Muscle layer of colon (tissue), 2 donors: ENCODE results near the gene TSC22D1.

Source experiments
- H3K27ac ChIP-seq: one replicate; pipeline ENCODE4 v1.7.0; 2013; ENCODE audit warnings: low read depth, mild to moderate bottlenecking, low read length, moderate library complexity
- H3K27me3 ChIP-seq, 2 donors: one replicate each; pipeline ENCODE4 v1.7.0; 2013; ENCODE audit warnings: low read length in 2 of 2, mild to moderate bottlenecking in 2 of 2; ENCODE audit not compliant: insufficient read depth in 2 of 2, control insufficient read depth in 1 of 2
- H3K36me3 ChIP-seq: one replicate; pipeline ENCODE4 v1.7.0; 2013; ENCODE audit warnings: mild to moderate bottlenecking, low read length; ENCODE audit not compliant: insufficient read depth
- H3K4me1 ChIP-seq: one replicate; pipeline ENCODE4 v1.7.0; 2013; ENCODE audit warnings: mild to moderate bottlenecking, low read length; ENCODE audit not compliant: insufficient read depth
- H3K4me3 ChIP-seq, 2 donors: one replicate each; pipeline ENCODE4 v1.7.0; 2013; ENCODE audit warnings: low read length in 2 of 2, low read depth in 1 of 2, mild to moderate bottlenecking in 1 of 2, moderate library complexity in 1 of 2
- H3K9ac ChIP-seq: one replicate; pipeline ENCODE4 v1.7.0; 2013; ENCODE audit warnings: low read length
- H3K9me3 ChIP-seq: one replicate; pipeline ENCODE4 v1.7.0; 2013; ENCODE audit warnings: mild to moderate bottlenecking, low read length
- donor health status: abdominal sarcoma.
- donor health status: Adenocarcinoma of cecum.

TSC22D1 gene

DNA sequence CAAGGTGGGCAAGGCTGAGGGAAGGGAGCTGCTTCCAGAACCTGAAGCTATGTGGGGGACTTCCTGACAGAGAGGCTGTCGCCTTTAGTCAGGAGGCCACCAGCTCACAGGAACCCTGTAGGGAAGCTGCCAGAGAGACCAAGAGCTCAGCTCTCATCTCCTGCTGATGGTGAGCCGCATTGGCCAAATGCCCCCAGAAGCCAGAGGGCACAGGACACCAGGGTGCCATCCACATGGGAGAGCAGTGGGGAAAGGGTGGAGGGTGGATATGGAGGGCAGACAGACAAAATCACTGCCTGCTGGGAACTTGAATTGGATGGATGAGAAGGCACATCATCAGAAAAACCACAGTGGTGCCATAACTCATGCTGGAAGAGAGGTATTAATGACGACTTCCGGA is 166.5 kb downstream of the TSC22D1 start:
- Histone ChIP-seq H3K9me3 (no peaks in the 10 kb centered on the region), H3K36me3 (no peaks in the 10 kb centered on the region), H3K27ac (no peak overlapping the region), H3K9ac (no peak overlapping the region), H3K4me1 (no peaks in the 10 kb centered on the region), H3K27me3 (no peaks in the 10 kb centered on the region), H3K4me3 (no peak overlapping the region)

DNA sequence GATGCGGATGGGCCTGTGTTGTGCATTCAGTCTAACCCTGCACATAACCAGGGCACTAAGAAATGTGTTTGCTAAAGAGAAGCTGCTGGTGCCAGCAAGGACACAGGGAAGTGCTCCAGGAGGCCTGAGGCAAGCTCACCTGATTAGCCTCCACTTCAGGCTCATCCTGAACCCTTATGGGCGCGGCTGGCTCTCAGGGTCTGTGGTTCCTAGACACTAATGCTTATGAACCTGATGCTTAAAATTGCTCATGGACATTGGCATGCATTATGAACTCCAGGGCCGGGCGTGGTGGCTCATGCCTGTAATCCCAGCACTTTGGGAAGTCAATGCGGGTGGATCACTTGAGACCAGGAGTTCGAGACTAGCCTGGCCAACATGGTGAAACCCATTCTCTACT is 168.2 kb downstream of the TSC22D1 start:
- Histone ChIP-seq H3K9ac (no peak overlapping the region), H3K27ac (no peak overlapping the region), H3K9me3 (no peaks in the 10 kb centered on the region), H3K4me1 (no peaks in the 10 kb centered on the region), H3K36me3 (no peaks in the 10 kb centered on the region), H3K4me3 (no peak overlapping the region), H3K27me3 (no peaks in the 10 kb centered on the region)

DNA sequence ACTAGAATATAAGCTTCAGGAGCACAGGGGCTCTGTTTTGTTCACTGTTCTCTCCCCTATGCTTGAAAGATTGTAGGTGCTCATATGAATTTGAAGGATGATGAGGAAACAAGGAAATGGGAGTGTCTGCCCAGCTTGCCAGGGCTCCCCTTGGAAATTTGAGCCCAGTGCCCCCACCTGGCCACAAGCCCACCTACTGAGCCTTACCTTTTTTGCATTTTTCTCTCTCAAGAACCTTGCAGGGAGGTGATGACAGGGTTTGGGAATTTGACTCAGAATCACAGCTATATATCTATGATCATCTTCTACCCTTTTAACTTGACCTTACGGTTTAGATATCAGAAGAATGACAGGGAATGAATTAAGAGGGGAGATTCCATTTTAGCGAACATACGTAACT is 168.8 kb downstream of the TSC22D1 start:
- H3K36me3 ChIP-seq: no peaks in the 10 kb centered on the region
- H3K27me3 ChIP-seq: no peaks in the 10 kb centered on the region
- H3K4me1 ChIP-seq: no peaks in the 10 kb centered on the region
- H3K27ac ChIP-seq: no peak overlapping the region
- H3K9ac ChIP-seq: no peak overlapping the region
- no peak overlapping the region for H3K4me3 ChIP-seq
- H3K9me3 ChIP-seq: no peaks in the 10 kb centered on the region

DNA sequence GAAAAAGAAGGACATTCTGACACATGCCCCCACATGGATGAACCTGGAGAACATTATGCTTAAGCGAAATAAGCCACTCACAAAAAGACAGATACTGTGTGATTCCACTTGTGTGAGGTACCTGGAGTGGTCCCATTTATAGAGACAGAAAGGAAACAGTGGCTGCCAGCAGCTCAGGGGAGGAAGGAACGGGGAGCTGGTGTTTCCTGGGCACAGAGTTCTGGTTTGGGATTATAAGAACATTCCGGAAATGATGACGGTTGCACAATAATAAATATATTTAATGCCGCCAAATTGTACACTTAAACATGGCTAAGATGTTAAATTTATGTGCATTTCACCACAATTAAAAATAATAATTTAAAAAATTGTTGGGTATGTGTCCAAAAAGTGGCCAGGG is 169.5 kb downstream of the TSC22D1 start:
- no peak overlapping the region for H3K27ac ChIP-seq
- H3K36me3 ChIP-seq: no peaks in the 10 kb centered on the region
- H3K4me3 ChIP-seq: no peak overlapping the region
- no peaks in the 10 kb centered on the region for H3K4me1 ChIP-seq
- no peaks in the 10 kb centered on the region for H3K27me3 ChIP-seq
- no peak overlapping the region for H3K9ac ChIP-seq
- H3K9me3 ChIP-seq: no peaks in the 10 kb centered on the region

- Histone ChIP-seq H3K27ac (no peak overlapping the region), H3K9ac (no peak overlapping the region), H3K36me3 (no peaks in the 10 kb centered on the region), H3K9me3 (no peaks in the 10 kb centered on the region), H3K27me3 (no peaks in the 10 kb centered on the region), H3K4me1 (no peaks in the 10 kb centered on the region), H3K4me3 (no peak overlapping the region)
These were observed 171.6 kb downstream of the TSC22D1 start for GRCh38 chr13:44404261-44405132.

DNA sequence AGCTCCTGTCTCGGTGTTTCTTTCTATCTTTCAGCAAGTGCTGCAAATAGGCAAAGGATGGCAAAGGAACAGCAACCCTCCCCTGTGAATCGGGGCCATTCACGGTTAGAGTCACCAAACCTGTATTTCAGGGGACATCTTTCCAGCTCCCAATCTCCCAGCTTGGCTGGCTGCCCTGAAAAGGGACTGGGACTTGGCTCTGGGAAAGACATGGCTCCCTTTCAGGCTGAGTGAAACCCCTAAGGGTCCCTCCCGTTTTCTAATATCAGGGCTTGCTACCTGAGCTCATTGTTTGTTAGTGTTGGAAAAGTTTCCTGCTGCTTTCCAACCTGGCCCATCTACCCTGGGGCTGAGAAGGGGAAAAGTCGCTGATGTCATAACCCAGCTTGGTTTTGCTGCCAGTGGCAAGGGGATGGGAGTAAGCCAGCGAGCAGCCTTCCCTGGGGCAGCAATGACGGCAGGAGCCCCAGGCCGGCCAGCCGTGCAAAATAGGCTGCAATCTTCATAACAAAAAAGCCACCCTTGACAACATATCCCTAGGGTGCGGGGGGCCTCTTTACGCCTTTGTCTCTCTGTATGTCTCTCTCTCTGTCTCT is 172.6 kb downstream of the TSC22D1 start:
- no peak overlapping the region for H3K4me3 ChIP-seq

GRCh38 chr13:44402899-44403445 is 173.2 kb downstream of the TSC22D1 start:
- Histone ChIP-seq H3K27me3 (no peaks in the 10 kb centered on the region), H3K36me3 (no peaks in the 10 kb centered on the region), H3K27ac (no peak overlapping the region), H3K9me3 (no peaks in the 10 kb centered on the region), H3K4me3 (no peak overlapping the region), H3K4me1 (no peaks in the 10 kb centered on the region), H3K9ac (no peak overlapping the region)

More for the DNA sequence above, 172.6 kb downstream of the TSC22D1 start:
- Histone ChIP-seq H3K36me3 (no peaks in the 10 kb centered on the region), H3K27me3 (no peaks in the 10 kb centered on the region), H3K9me3 (no peaks in the 10 kb centered on the region), H3K27ac (no peak overlapping the region), H3K9ac (no peak overlapping the region), H3K4me1 (no peaks in the 10 kb centered on the region)

GRCh38 chr13:44401577-44401976 is 174.6 kb downstream of the TSC22D1 start:
- Histone ChIP-seq H3K4me3 (no peak overlapping the region), H3K4me1 (no peaks in the 10 kb centered on the region), H3K9ac (no peak overlapping the region), H3K27me3 (no peaks in the 10 kb centered on the region), H3K9me3 (no peaks in the 10 kb centered on the region), H3K27ac (no peak overlapping the region), H3K36me3 (no peaks in the 10 kb centered on the region)

GRCh38 chr13:44400736-44401135 is 175.4 kb downstream of the TSC22D1 start:
- no peak overlapping the region for H3K9ac ChIP-seq
- no peaks in the 10 kb centered on the region for H3K36me3 ChIP-seq
- H3K4me1 ChIP-seq: no peaks in the 10 kb centered on the region
- H3K4me3 ChIP-seq: no peak overlapping the region
- H3K27ac ChIP-seq: no peak overlapping the region
- H3K27me3 ChIP-seq: no peaks in the 10 kb centered on the region
- no peaks in the 10 kb centered on the region for H3K9me3 ChIP-seq

- Histone ChIP-seq H3K36me3 (no peaks in the 10 kb centered on the region), H3K27ac (no peak overlapping the region), H3K4me1 (no peaks in the 10 kb centered on the region), H3K27me3 (no peaks in the 10 kb centered on the region), H3K4me3 (no peak overlapping the region), H3K9ac (no peak overlapping the region), H3K9me3 (no peaks in the 10 kb centered on the region)
These were observed 177.1 kb downstream of the TSC22D1 start for GRCh38 chr13:44399074-44399473.

GRCh38 chr13:44398606-44399005 is 177.5 kb downstream of the TSC22D1 start:
- H3K27ac ChIP-seq: no peak overlapping the region
- H3K36me3 ChIP-seq: no peaks in the 10 kb centered on the region
- H3K9me3 ChIP-seq: no peaks in the 10 kb centered on the region
- H3K9ac ChIP-seq: no peak overlapping the region
- no peak overlapping the region for H3K4me3 ChIP-seq
- H3K27me3 ChIP-seq: no peaks in the 10 kb centered on the region
- no peaks in the 10 kb centered on the region for H3K4me1 ChIP-seq
